Measurements from ENCODE around the gene TRIL. TPM values are rescaled to one million over a fixed set of nuclear protein-coding genes. Genes with fewer than 3 reads are reported as not detected.

Gene TRIL
- total and polyA plus RNA-seq, 2 donors (not counting 3 experiments of a cell fraction or from before 2014, with no cell fraction given), result 0.52 to 1.8 TPM

- CTCF ChIA-PET, result interaction anchor here (1.1 to 4.2 kb wide), 7 partner anchors 12 to 126 kb away, joined by 3 to 17 read pairs (median 4); partner anchors contain the start of gene TRIL
- H3K27ac ChIP-seq (ENCODE audit: insufficient read depth, low read depth, low read length), result no peak overlapping the region
- TF ChIP-seq EZH2 (IDR thresholded peaks at IDR 0.05; ENCODE audit: borderline replicate concordance, low read depth, low read length, severe bottlenecking), result no peak
- TF ChIP-seq JUN (IDR thresholded peaks at IDR 0.05; ENCODE audit: borderline replicate concordance, insufficient read depth, insufficient read length, low read depth), result no peak
- no peak for TF ChIP-seq MAX (IDR thresholded peaks at IDR 0.05; ENCODE audit: insufficient read depth, insufficient read length)
- no peak for TF ChIP-seq POLR2A (IDR thresholded peaks at IDR 0.05; ENCODE audit: low read depth, low read length)
Observed at GRCh38 chr7:28981161-28981465, 23.0 kb upstream of the TRIL start.

GRCh38 chr7:28980451-28981160 is 22.5 kb upstream of the TRIL start:
- Histone ChIP-seq H3K36me3 (ENCODE audit: control insufficient read depth in 2 of 2, extremely low read depth in 1 of 2, insufficient read depth in 2 of 2, low read length in 2 of 2) (no peaks in the 10 kb centered on the region), H3K9ac (replicated peaks; ENCODE audit: extremely low read depth, insufficient read depth, low read length) (no peak overlapping the region), H3K27ac (ENCODE audit: insufficient read depth, low read depth, low read length) (no peak overlapping the region), H3K9me1 (replicated peaks; ENCODE audit: control insufficient read depth, extremely low read depth, insufficient read depth, low read length) (no peaks in the 10 kb centered on the region), H3K27me3 (ENCODE audit: control insufficient read depth in 2 of 2, insufficient read depth in 2 of 2, low read length in 2 of 2) (peaks cover 2% of the 10 kb centered on the region in 2 experiments), H3K4me1 (ENCODE audit: control insufficient read depth, extremely low read depth, insufficient read depth, low read length) (no peaks in the 10 kb centered on the region), H3K4me3 (replicated peaks in 1 of 3; ENCODE audit: insufficient read depth in 1 of 3, low read depth in 1 of 3, low read length in 3 of 3) (no peak overlapping the region), H4K20me1 (replicated peaks; ENCODE audit: control insufficient read depth, extremely low read depth, insufficient read depth, low read length) (no peaks in the 10 kb centered on the region), H3K9me3 (replicated peaks; ENCODE audit: control insufficient read depth, insufficient read depth, low read length) (no peaks in the 10 kb centered on the region), H2AFZ (ENCODE audit: low read depth, low read length) (no peak overlapping the region), H3K4me2 (ENCODE audit: insufficient read depth, low read length) (no peak overlapping the region), H3K79me2 (ENCODE audit: control insufficient read depth, insufficient read depth, low read length) (no peaks in the 10 kb centered on the region)
- CTCF ChIA-PET, result interaction anchor here (0.9 to 4.2 kb wide), 10 partner anchors 9 to 209 kb away, joined by 3 to 17 read pairs (median 4); partner anchors contain the start of gene TRIL
- BruUV-seq (replicated peaks), result no TSS peak
- no peak for TF ChIP-seq POLR2A (IDR thresholded peaks at IDR 0.05; ENCODE audit: low read depth, low read length)
- TF ChIP-seq MAX (IDR thresholded peaks at IDR 0.05; ENCODE audit: insufficient read depth, insufficient read length), result no peak
- TF ChIP-seq JUN (IDR thresholded peaks at IDR 0.05; ENCODE audit: borderline replicate concordance, insufficient read depth, insufficient read length, low read depth), result no peak
- no peak for TF ChIP-seq EZH2 (IDR thresholded peaks at IDR 0.05; ENCODE audit: borderline replicate concordance, low read depth, low read length, severe bottlenecking)
- TF ChIP-seq FOS (IDR thresholded peaks at IDR 0.05; ENCODE audit: borderline replicate concordance, insufficient read depth, low read length), result no peak
- TF ChIP-seq POLR2AphosphoS5 (IDR thresholded peaks at IDR 0.05; ENCODE audit: insufficient read depth, low read depth, low read length), result no peak
- no peak for TF ChIP-seq MYC (IDR thresholded peaks at IDR 0.05; ENCODE audit: low read depth, low read length)
- TF ChIP-seq CTCF (IDR thresholded peaks at IDR 0.05; ENCODE audit: extremely low read depth in 1 of 2, insufficient read depth in 1 of 2, low read depth in 1 of 2, low read length in 2 of 2), result no peak
- TF ChIP-seq GATA2 (IDR thresholded peaks at IDR 0.05; ENCODE audit: insufficient read depth, insufficient read length, low read depth, low read length), result no peak
- DNase-seq (ENCODE audit: low read depth, low spot score) (no peak), FAIRE-seq (no peak)
- dilution Hi-C loops (cut with MboI; ENCODE audit: extremely low pct_ligation_motif_present, low sequenced_read_pairs), result no loop called here
- intact Hi-C loops (cut with micrococcal nuclease), result no loop called here
- POLR2A ChIA-PET, result no interaction called here

More at GRCh38 chr7:28981161-28981465, 23.0 kb upstream of the TRIL start:
- no peak for DNase-seq (ENCODE audit: low read depth, low spot score)
- H2AFZ ChIP-seq (ENCODE audit: low read depth, low read length), result no peak overlapping the region
- H3K9me3 ChIP-seq (replicated peaks; ENCODE audit: control insufficient read depth, insufficient read depth, low read length), result no peaks in the 10 kb centered on the region
- H3K4me3 ChIP-seq (replicated peaks in 1 of 3; ENCODE audit: insufficient read depth in 1 of 3, low read depth in 1 of 3, low read length in 3 of 3), result no peak overlapping the region
- no peaks in the 10 kb centered on the region for H4K20me1 ChIP-seq (replicated peaks; ENCODE audit: control insufficient read depth, extremely low read depth, insufficient read depth, low read length)
- BruUV-seq (replicated peaks), result no TSS peak
- dilution Hi-C loops (cut with MboI; ENCODE audit: extremely low pct_ligation_motif_present, low sequenced_read_pairs) (no loop called here), intact Hi-C loops (cut with micrococcal nuclease) (no loop called here)
- H3K4me1 ChIP-seq (ENCODE audit: control insufficient read depth, extremely low read depth, insufficient read depth, low read length), result no peaks in the 10 kb centered on the region
- peaks cover 2% of the 10 kb centered on the region in 2 experiments for H3K27me3 ChIP-seq (ENCODE audit: control insufficient read depth in 2 of 2, insufficient read depth in 2 of 2, low read length in 2 of 2)
- H3K4me2 ChIP-seq (ENCODE audit: insufficient read depth, low read length), result no peak overlapping the region
- FAIRE-seq, result no peak
- no peaks in the 10 kb centered on the region for H3K36me3 ChIP-seq (ENCODE audit: control insufficient read depth in 2 of 2, extremely low read depth in 1 of 2, insufficient read depth in 2 of 2, low read length in 2 of 2)
- H3K9ac ChIP-seq (replicated peaks; ENCODE audit: extremely low read depth, insufficient read depth, low read length), result no peak overlapping the region
- no peaks in the 10 kb centered on the region for H3K9me1 ChIP-seq (replicated peaks; ENCODE audit: control insufficient read depth, extremely low read depth, insufficient read depth, low read length)
- POLR2A ChIA-PET, result no interaction called here
- H3K79me2 ChIP-seq (ENCODE audit: control insufficient read depth, insufficient read depth, low read length), result no peaks in the 10 kb centered on the region

All from endothelial cell of umbilical vein (primary cell).